Stimulated activated naive CD8-positive, alpha-beta T cell treated with anti-CD3 and anti-CD28 coated beads, Interleukin-15, Interleukin-2, amounts not matched to agents 100 ng/mL and 50 ng/mL, for 24 hours (primary cell): ENCODE measurements around the gene OOSP2.
"Not testable (repeated sequence)": the region's sequence is repeated elsewhere in the genome, so short reads cannot be mapped to it uniquely, and the experiment has no call there.

Source experiments
- H3K27ac Mint-ChIP-seq: one replicate; pipeline ENCODE4 v1.8.0; 2021; ENCODE audit warnings: mild to moderate bottlenecking, mixed read lengths
- H3K27me3 Mint-ChIP-seq: one replicate; pipeline ENCODE4 v1.8.0; 2021; ENCODE audit warnings: mixed read lengths
- H3K36me3 Mint-ChIP-seq: one replicate; pipeline ENCODE4 v1.8.0; 2021; ENCODE audit warnings: low read depth, mixed read lengths
- H3K4me1 Mint-ChIP-seq: one replicate; pipeline ENCODE4 v1.8.0; 2021; ENCODE audit warnings: low read depth, mixed read lengths
- H3K4me3 Mint-ChIP-seq: one replicate; pipeline ENCODE4 v1.8.0; 2021; ENCODE audit warnings: mild to moderate bottlenecking, mixed read lengths
- H3K9me3 Mint-ChIP-seq: one replicate; pipeline ENCODE4 v1.8.0; 2021; ENCODE audit warnings: mixed read lengths

OOSP2 gene

GRCh38 chr11:60040109-60040508 lies at the start of gene OOSP2:
TSS of gene OOSP2 (plus strand) at chr11:60040409. CDS start at chr11:60040460, 51 bp downstream.
- Mint-ChIP-seq H3K4me3 (no peak within 1 kb of the TSS), H3K4me1 (no peaks in the 10 kb centered on the region), H3K27ac (no peak within 1 kb of the TSS), H3K9me3 (no peaks in the 10 kb centered on the region), H3K27me3 (peaks cover 4% of the 10 kb centered on the region), H3K36me3 (no peaks in the 10 kb centered on the region)

GRCh38 chr11:59990421-59990820 lies 49.8 kb upstream of the OOSP2 start:
- Mint-ChIP-seq H3K9me3 (peaks cover 17% of the 10 kb centered on the region), H3K27ac (no peak overlapping the region), H3K36me3 (peaks cover 4% of the 10 kb centered on the region), H3K4me1 (no peaks in the 10 kb centered on the region), H3K27me3 (peaks cover 13% of the 10 kb centered on the region), H3K4me3 (no peak overlapping the region)

- Mint-ChIP-seq H3K4me3 (no peak overlapping the region), H3K9me3 (peaks cover 17% of the 10 kb centered on the region), H3K36me3 (peaks cover 4% of the 10 kb centered on the region), H3K27me3 (peaks cover 12% of the 10 kb centered on the region), H3K4me1 (no peaks in the 10 kb centered on the region), H3K27ac (no peak overlapping the region)
These were observed 47.8 kb upstream of the OOSP2 start for GRCh38 chr11:59992425-59992824.

- no peaks in the 10 kb centered on the region for H3K36me3 Mint-ChIP-seq
- H3K9me3 Mint-ChIP-seq: no peaks in the 10 kb centered on the region
- H3K27ac Mint-ChIP-seq: no peak overlapping the region
- peaks cover 27% of the 10 kb centered on the region for H3K27me3 Mint-ChIP-seq
- H3K4me3 Mint-ChIP-seq: no peak overlapping the region
- H3K4me1 Mint-ChIP-seq: no peaks in the 10 kb centered on the region
These were observed 42.4 kb upstream of the OOSP2 start for GRCh38 chr11:59997800-59998199.

GRCh38 chr11:59999691-60000090 lies 40.5 kb upstream of the OOSP2 start:
- Mint-ChIP-seq H3K36me3 (no peaks in the 10 kb centered on the region), H3K9me3 (no peaks in the 10 kb centered on the region), H3K27ac (no peak overlapping the region), H3K4me1 (no peaks in the 10 kb centered on the region), H3K27me3 (peaks cover 24% of the 10 kb centered on the region), H3K4me3 (no peak overlapping the region)

- H3K27ac Mint-ChIP-seq: no peak overlapping the region
- no peaks in the 10 kb centered on the region for H3K36me3 Mint-ChIP-seq
- H3K4me3 Mint-ChIP-seq: no peak overlapping the region
- H3K4me1 Mint-ChIP-seq: no peaks in the 10 kb centered on the region
- no peaks in the 10 kb centered on the region for H3K9me3 Mint-ChIP-seq
- H3K27me3 Mint-ChIP-seq: peaks cover 17% of the 10 kb centered on the region
These were observed 36.5 kb upstream of the OOSP2 start for GRCh38 chr11:60003729-60004128.

- no peak overlapping the region for H3K27ac Mint-ChIP-seq
- no peaks in the 10 kb centered on the region for H3K9me3 Mint-ChIP-seq
- no peaks in the 10 kb centered on the region for H3K4me1 Mint-ChIP-seq
- H3K27me3 Mint-ChIP-seq: peaks cover 10% of the 10 kb centered on the region
- H3K4me3 Mint-ChIP-seq: no peak overlapping the region
- no peaks in the 10 kb centered on the region for H3K36me3 Mint-ChIP-seq
These were observed 34.8 kb upstream of the OOSP2 start for GRCh38 chr11:60005360-60005759.

- Mint-ChIP-seq H3K36me3 (no peaks in the 10 kb centered on the region), H3K27ac (no peak within 1 kb of the TSS), H3K27me3 (peaks cover 4% of the 10 kb centered on the region), H3K4me3 (no peak within 1 kb of the TSS), H3K9me3 (no peaks in the 10 kb centered on the region), H3K4me1 (no peaks in the 10 kb centered on the region)
These were observed 23.3 kb upstream of the OOSP2 start, which contains the start of gene OOSP4B for GRCh38 chr11:60016881-60017280. TSS of gene OOSP4B (plus strand) at chr11:60017181.

GRCh38 chr11:60018058-60018457 lies 22.2 kb upstream of the OOSP2 start:
- Mint-ChIP-seq H3K4me1 (no peaks in the 10 kb centered on the region), H3K27ac (no peak overlapping the region), H3K27me3 (peaks cover 8% of the 10 kb centered on the region), H3K9me3 (no peaks in the 10 kb centered on the region), H3K4me3 (no peak overlapping the region), H3K36me3 (no peaks in the 10 kb centered on the region)

- H3K27ac Mint-ChIP-seq, H3K27me3 Mint-ChIP-seq, H3K4me1 Mint-ChIP-seq, H3K4me3 Mint-ChIP-seq, H3K36me3 Mint-ChIP-seq, H3K9me3 Mint-ChIP-seq: not testable (repeated sequence)
These were observed 19.8 kb upstream of the OOSP2 start for GRCh38 chr11:60020376-60020775.

GRCh38 chr11:60029015-60029632 lies 11.1 kb upstream of the OOSP2 start:
- H3K27ac Mint-ChIP-seq: no peak overlapping the region
- H3K4me3 Mint-ChIP-seq: no peak overlapping the region
- no peaks in the 10 kb centered on the region for H3K9me3 Mint-ChIP-seq
- no peaks in the 10 kb centered on the region for H3K4me1 Mint-ChIP-seq
- no peaks in the 10 kb centered on the region for H3K27me3 Mint-ChIP-seq
- no peaks in the 10 kb centered on the region for H3K36me3 Mint-ChIP-seq

GRCh38 chr11:60050422-60050821 lies 10.2 kb downstream of the OOSP2 start:
- not testable (repeated sequence) for H3K4me1 Mint-ChIP-seq, H3K36me3 Mint-ChIP-seq, H3K9me3 Mint-ChIP-seq, H3K27ac Mint-ChIP-seq, H3K27me3 Mint-ChIP-seq, H3K4me3 Mint-ChIP-seq

GRCh38 chr11:60050839-60051238 lies 10.6 kb downstream of the OOSP2 start:
- H3K4me3 Mint-ChIP-seq, H3K27me3 Mint-ChIP-seq, H3K27ac Mint-ChIP-seq, H3K36me3 Mint-ChIP-seq, H3K4me1 Mint-ChIP-seq, H3K9me3 Mint-ChIP-seq: not testable (repeated sequence)

- Mint-ChIP-seq H3K4me3 (no peak within 1 kb of the TSS), H3K9me3 (peaks cover 8% of the 10 kb centered on the region), H3K36me3 (no peaks in the 10 kb centered on the region), H3K27ac (no peak within 1 kb of the TSS), H3K27me3 (peaks cover 24% of the 10 kb centered on the region), H3K4me1 (no peaks in the 10 kb centered on the region)
These were observed 16.2 kb downstream of the OOSP2 start, which contains the start of gene MS4A3 for GRCh38 chr11:60056349-60056969. TSS of gene MS4A3 (plus strand) at chr11:60056665. CDS start at chr11:60061161, 4,496 bp downstream.

- H3K4me1 Mint-ChIP-seq: no peaks in the 10 kb centered on the region
These were observed 18.8 kb downstream of the OOSP2 start for GRCh38 chr11:60059052-60059451.

More at GRCh38 chr11:60059052-60059451, 18.8 kb downstream of the OOSP2 start:
- H3K36me3 Mint-ChIP-seq: no peaks in the 10 kb centered on the region
- peaks cover 20% of the 10 kb centered on the region for H3K27me3 Mint-ChIP-seq
- no peak overlapping the region for H3K27ac Mint-ChIP-seq
- H3K9me3 Mint-ChIP-seq: peaks cover 4% of the 10 kb centered on the region
- H3K4me3 Mint-ChIP-seq: no peak overlapping the region
